ENCODE measurements around the gene TBCK. TPM values are rescaled to one million over a fixed set of nuclear protein-coding genes. Genes with fewer than 3 reads are reported as not detected.

Gene TBCK
- polyA plus RNA-seq, 1 of the 3 experiments (the other 2 are of a cell fraction): 14.6 TPM

DNA sequence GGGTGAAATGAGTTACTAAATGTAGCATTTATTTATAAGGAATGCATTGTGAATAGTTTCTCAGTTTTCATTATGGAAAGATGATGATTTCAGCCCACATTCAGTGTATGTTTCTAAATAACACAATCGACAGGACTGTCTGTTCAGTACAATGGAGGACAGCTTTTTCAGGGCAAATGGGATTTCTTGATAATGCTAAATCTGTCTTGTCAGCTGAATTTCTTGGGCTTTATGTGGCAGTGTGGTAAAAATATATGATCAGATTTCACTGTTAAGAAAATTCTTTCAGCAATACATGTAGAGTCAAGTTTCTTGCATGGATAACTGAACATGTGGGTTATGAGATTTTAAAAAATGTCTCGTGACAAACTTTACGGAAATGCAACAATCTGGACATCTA, 269.9 kb downstream of the TBCK start:
- TF ChIP-seq REST (IDR thresholded peaks at IDR 0.05; ENCODE audit: low read depth, low read length) (no peak), USF1 (IDR thresholded peaks at IDR 0.05; ENCODE audit: borderline replicate concordance, low read depth) (no peak), RAD21 (IDR thresholded peaks at IDR 0.05; ENCODE audit: low read length) (no peak), JUND (IDR thresholded peaks at IDR 0.05) (no peak), MAX (IDR thresholded peaks at IDR 0.05; ENCODE audit: low read depth) (no peak), FOSL2 (IDR thresholded peaks at IDR 0.05; ENCODE audit: borderline replicate concordance, low read depth) (no peak), NRF1 (IDR thresholded peaks at IDR 0.05; ENCODE audit: low read depth, low read length) (no peak), FOXM1 (IDR thresholded peaks at IDR 0.05; ENCODE audit: low read depth) (no peak)
- no peaks in the 10 kb centered on the region for H4K20me1 ChIP-seq (ENCODE audit: insufficient read depth)
- no peak overlapping the region for H3K4me3 ChIP-seq (ENCODE audit: low read depth in 2 of 2, low read length in 1 of 2)
- H3K27ac ChIP-seq (ENCODE audit: low read depth in 2 of 2, low read length in 1 of 2): no peak overlapping the region
- POLR2A ChIA-PET: no interaction called here
- no peak for DNase-seq
- H3K4me1 ChIP-seq (ENCODE audit: control insufficient read depth in 1 of 2, insufficient read depth in 2 of 2, low read depth in 1 of 2, low read length in 1 of 2): no peaks in the 10 kb centered on the region; a peak in 3 of 4 replicates
- H3K36me3 ChIP-seq (replicated peaks in 1 of 2; ENCODE audit: control insufficient read depth in 1 of 2, insufficient read depth in 2 of 2, low read length in 1 of 2): peaks cover 0 to 7% of the 10 kb centered on the region in 2 experiments
- no peaks in the 10 kb centered on the region for H3K79me2 ChIP-seq (ENCODE audit: insufficient read depth)
- CTCF ChIA-PET: no interaction called here
- WGBS (ENCODE audit: low lambda C conversion rate): 92% methylated on average over 3 of the region's 3 CpGs
- no peaks in the 10 kb centered on the region for H3F3A ChIP-seq (replicated peaks; ENCODE audit: insufficient read depth)
- H3K9me2 ChIP-seq: no peaks in the 10 kb centered on the region
- no peaks in the 10 kb centered on the region for H3K9me3 ChIP-seq
- H3K27me3 ChIP-seq (ENCODE audit: insufficient read depth): no peaks in the 10 kb centered on the region
- H3K4me2 ChIP-seq: no peak overlapping the region
- H3K9ac ChIP-seq: no peak overlapping the region
- no peak overlapping the region for H2AFZ ChIP-seq (ENCODE audit: low read depth)

- CTCF ChIA-PET: interaction anchor here (1.7 kb wide), 1 partner anchor 21 kb away, joined by 4 read pairs; no protein-coding TSS in a partner anchor
- WGBS (ENCODE audit: low lambda C conversion rate): 79% methylated on average over 2 of the region's 2 CpGs
- no peak overlapping the region for H3K27ac ChIP-seq (ENCODE audit: low read depth in 2 of 2, low read length in 1 of 2)
These were observed 274.6 kb downstream of the TBCK start for GRCh38 chr4:106041294-106042002.

More at GRCh38 chr4:106041294-106042002, 274.6 kb downstream of the TBCK start:
- H3K4me3 ChIP-seq (ENCODE audit: low read depth in 2 of 2, low read length in 1 of 2): no peak overlapping the region
- no peaks in the 10 kb centered on the region; a peak in 2 of 4 replicates for H3K4me1 ChIP-seq (ENCODE audit: control insufficient read depth in 1 of 2, insufficient read depth in 2 of 2, low read depth in 1 of 2, low read length in 1 of 2)
- no peak overlapping the region for H2AFZ ChIP-seq (ENCODE audit: low read depth)
- POLR2A ChIA-PET: no interaction called here
- TF ChIP-seq FOSL2 (IDR thresholded peaks at IDR 0.05; ENCODE audit: borderline replicate concordance, low read depth) (no peak), NFIC (IDR thresholded peaks at IDR 0.05; ENCODE audit: borderline replicate concordance) (no peak), YY1 (IDR thresholded peaks at IDR 0.05; ENCODE audit: low read depth) (no peak), ELF1 (IDR thresholded peaks at IDR 0.05) (no peak), NRF1 (IDR thresholded peaks at IDR 0.05; ENCODE audit: low read depth, low read length) (no peak), REST (IDR thresholded peaks at IDR 0.05; ENCODE audit: low read depth, low read length) (no peak), SIN3A (IDR thresholded peaks at IDR 0.05; ENCODE audit: borderline replicate concordance, low read depth, low read length) (no peak), RXRA (IDR thresholded peaks at IDR 0.05; ENCODE audit: borderline replicate concordance, low read depth) (no peak), RAD21 (IDR thresholded peaks at IDR 0.05; ENCODE audit: low read length) (no peak), SMC3 (IDR thresholded peaks at IDR 0.05; ENCODE audit: low read depth, low read length) (no peak), TAF1 (IDR thresholded peaks at IDR 0.05; ENCODE audit: borderline replicate concordance, low read depth, low read length) (no peak)
- TF ChIP-seq, protein P1, sequence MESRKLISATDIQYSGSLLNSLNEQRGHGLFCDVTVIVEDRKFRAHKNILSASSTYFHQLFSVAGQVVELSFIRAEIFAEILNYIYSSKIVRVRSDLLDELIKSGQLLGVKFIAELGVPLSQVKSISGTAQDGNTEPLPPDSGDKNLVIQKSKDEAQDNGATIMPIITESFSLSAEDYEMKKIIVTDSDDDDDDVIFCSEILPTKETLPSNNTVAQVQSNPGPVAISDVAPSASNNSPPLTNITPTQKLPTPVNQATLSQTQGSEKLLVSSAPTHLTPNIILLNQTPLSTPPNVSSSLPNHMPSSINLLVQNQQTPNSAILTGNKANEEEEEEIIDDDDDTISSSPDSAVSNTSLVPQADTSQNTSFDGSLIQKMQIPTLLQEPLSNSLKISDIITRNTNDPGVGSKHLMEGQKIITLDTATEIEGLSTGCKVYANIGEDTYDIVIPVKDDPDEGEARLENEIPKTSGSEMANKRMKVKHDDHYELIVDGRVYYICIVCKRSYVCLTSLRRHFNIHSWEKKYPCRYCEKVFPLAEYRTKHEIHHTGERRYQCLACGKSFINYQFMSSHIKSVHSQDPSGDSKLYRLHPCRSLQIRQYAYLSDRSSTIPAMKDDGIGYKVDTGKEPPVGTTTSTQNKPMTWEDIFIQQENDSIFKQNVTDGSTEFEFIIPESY (IDR thresholded peaks at IDR 0.05; ENCODE audit: borderline replicate concordance, low read depth): no peak
- H3K9me2 ChIP-seq: no peaks in the 10 kb centered on the region
- no peaks in the 10 kb centered on the region for H3F3A ChIP-seq (replicated peaks; ENCODE audit: insufficient read depth)
- DNase-seq: no peak
- H3K79me2 ChIP-seq (ENCODE audit: insufficient read depth): no peaks in the 10 kb centered on the region
- peaks cover 0 to 7% of the 10 kb centered on the region in 2 experiments for H3K36me3 ChIP-seq (replicated peaks in 1 of 2; ENCODE audit: control insufficient read depth in 1 of 2, insufficient read depth in 2 of 2, low read length in 1 of 2)
- no peak overlapping the region for H3K9ac ChIP-seq
- H3K9me3 ChIP-seq: no peaks in the 10 kb centered on the region
- H3K4me2 ChIP-seq: no peak overlapping the region
- H4K20me1 ChIP-seq (ENCODE audit: insufficient read depth): no peaks in the 10 kb centered on the region
- H3K27me3 ChIP-seq (ENCODE audit: insufficient read depth): no peaks in the 10 kb centered on the region

Measured in SK-N-SH (cell line).